NK-92 (cell line): ENCODE data around the gene PACSIN1.

ENCODE experiments used
- DNase-seq: peaks from one replicate; lab custom pipeline; 2025; ENCODE audit not compliant: unreplicated experiment; lab: John Stamatoyannopoulos, UW

Gene PACSIN1

GRCh38 chr6:34578445-34579262 lies 112.8 kb downstream of the PACSIN1 start:
- no peak for DNase-seq

- no peak for DNase-seq
These were observed 115.1 kb downstream of the PACSIN1 start for GRCh38 chr6:34580707-34581560.

- no peak for DNase-seq
These were observed 115.7 kb downstream of the PACSIN1 start for GRCh38 chr6:34581561-34581920.

GRCh38 chr6:34583461-34583860 lies 117.6 kb downstream of the PACSIN1 start:
- DNase-seq, result no peak

- no peak for DNase-seq
These were observed 118.2 kb downstream of the PACSIN1 start for GRCh38 chr6:34583861-34584604.

GRCh38 chr6:34584694-34585093 lies 118.8 kb downstream of the PACSIN1 start:
- no peak for DNase-seq
